Hepatocyte (in vitro differentiated cells): ENCODE measurements around the gene CYTH1.

Experiments used
- CTCF ChIP-seq: fragments of 200-600 bp; sonication (generic); IDR thresholded peaks from 2 replicates; pipeline ENCODE4 v1.5.1; 2016; ENCODE audit warnings: antibody characterized with exemption, mild to moderate bottlenecking; ENCODE audit not compliant: poor library complexity
- EZH2 ChIP-seq: fragments of 200-600 bp; sonication (generic); IDR thresholded peaks from 2 replicates; pipeline ENCODE4 v1.6.1; 2016; ENCODE audit warnings: antibody characterized with exemption, mild to moderate bottlenecking, borderline replicate concordance
- EZH2phosphoT487 ChIP-seq: fragments of 200-600 bp; sonication (generic); IDR thresholded peaks from one replicate; pipeline ENCODE4 v1.6.1; 2018; ENCODE audit warnings: antibody characterized with exemption, mild to moderate bottlenecking, low read depth, moderate library complexity; ENCODE audit not compliant: unreplicated experiment, severe bottlenecking

- TF ChIP-seq CTCF: no peak
- no peak for TF ChIP-seq EZH2
- TF ChIP-seq EZH2phosphoT487: no peak
Measured at GRCh38 chr17:78687125-78687524, 94.9 kb downstream of the CYTH1 start.
